SU-DHL-6 (cell line): ENCODE measurements around the gene ZFHX2.

Source experiments
- H2AFZ ChIP-seq: fragments of 200-600 bp; sonication (generic); 2 replicates; pipeline ENCODE4 v1.6.1; 2014; ENCODE audit warnings: low read depth, mild to moderate bottlenecking, moderate library complexity, mixed read lengths, antibody characterized with exemption, low read length; ENCODE audit not compliant: severe bottlenecking
- H3F3A ChIP-seq: fragments of 200-600 bp; shearing (Covaris generic); 2 replicates; pipeline ENCODE4 v1.6.0; 2016; ENCODE audit warnings: antibody characterized with exemption, mild to moderate bottlenecking; ENCODE audit not compliant: insufficient read depth
- H3K27ac ChIP-seq: fragments of 200-600 bp; sonication (generic); 2 replicates; pipeline ENCODE4 v1.5.1; 2016; ENCODE audit warnings: low read depth, mild to moderate bottlenecking, low read length, moderate library complexity, mixed read lengths
- H3K27me3 ChIP-seq: fragments of 200-600 bp; sonication (generic), shearing (Covaris generic); 2 replicates; pipeline ENCODE4 v1.6.0; 2014; ENCODE audit warnings: mild to moderate bottlenecking, low read length
- H3K36me3 ChIP-seq: fragments of 200-600 bp; sonication (generic); 2 replicates; pipeline ENCODE4 v1.6.1; 2014; ENCODE audit warnings: mild to moderate bottlenecking, low read length, mixed read lengths
- H3K4me2 ChIP-seq: fragments of 300-600, 200-600 bp; shearing (Covaris generic), sonication (generic); 2 replicates; pipeline ENCODE4 v1.6.0; 2014; ENCODE audit warnings: low read length, low read depth, mild to moderate bottlenecking; ENCODE audit not compliant: poor library complexity, severe bottlenecking
- H3K4me3 ChIP-seq: fragments of 200-600 bp; sonication (generic); 2 replicates; pipeline ENCODE4 v1.5.1; 2014; ENCODE audit warnings: antibody characterized with exemption, low read length, mild to moderate bottlenecking, mixed read lengths; ENCODE audit not compliant: insufficient read depth, poor library complexity, severe bottlenecking
- H3K79me2 ChIP-seq: fragments of 200-600 bp; sonication (generic); 2 replicates; pipeline ENCODE4 v1.6.1; 2014; ENCODE audit warnings: mild to moderate bottlenecking, low read length, moderate library complexity; ENCODE audit not compliant: insufficient read depth
- H3K9ac ChIP-seq: fragments of 200-600 bp; sonication (generic); 2 replicates; pipeline ENCODE4 v1.7.0; 2014; ENCODE audit warnings: mild to moderate bottlenecking, low read length
- H3K9me2 ChIP-seq: fragments of 200-600 bp; sonication (generic); replicated peaks from 2 replicates; pipeline ENCODE4 v1.6.1; 2014; ENCODE audit warnings: low read length; ENCODE audit not compliant: insufficient read depth
- H3K9me3 ChIP-seq: fragments of 200-600 bp; sonication (generic); 2 replicates; pipeline ENCODE4 v1.6.1; 2014; ENCODE audit warnings: low read length, mixed read lengths; ENCODE audit not compliant: insufficient read depth
- H4K20me1 ChIP-seq: fragments of 200-600 bp; sonication (generic); 2 replicates; pipeline ENCODE4 v1.6.1; 2014; ENCODE audit warnings: low read depth, mild to moderate bottlenecking, antibody characterized with exemption, low read length, moderate library complexity, mixed read lengths
- CTCF ChIP-seq: fragments of 200-600 bp; sonication (generic); IDR thresholded peaks from one replicate; pipeline ENCODE4 v1.5.1; 2017; ENCODE audit warnings: antibody characterized with exemption, mild to moderate bottlenecking, low read length, moderate library complexity; ENCODE audit not compliant: insufficient read depth, poor library complexity, severe bottlenecking
- EZH2phosphoT487 ChIP-seq: fragments of 200-600 bp; sonication (generic), shearing (Covaris generic); conservative IDR thresholded peaks from 2 replicates; pipeline ENCODE4 v1.6.1; 2018; ENCODE audit warnings: mild to moderate bottlenecking, antibody characterized with exemption, low read length, moderate library complexity, mixed read lengths

Gene ZFHX2

GRCh38 chr14:23520899-23521533 is 30.5 kb downstream of the ZFHX2 start:
- no peaks in the 10 kb centered on the region for H3K9me3 ChIP-seq

GRCh38 chr14:23518709-23519108 is 32.9 kb downstream of the ZFHX2 start:
- no peaks in the 10 kb centered on the region for H3K36me3 ChIP-seq
- no peaks in the 10 kb centered on the region for H3K9me3 ChIP-seq
- no peaks in the 10 kb centered on the region for H3K27me3 ChIP-seq
- TF ChIP-seq EZH2phosphoT487 (no peak), CTCF (no peak)
- no peak overlapping the region for H3K4me3 ChIP-seq
- no peaks in the 10 kb centered on the region for H3K79me2 ChIP-seq
- no peak overlapping the region for H3K4me2 ChIP-seq
- no peaks in the 10 kb centered on the region for H4K20me1 ChIP-seq
- no peak overlapping the region for H2AFZ ChIP-seq
- H3K9me2 ChIP-seq = no peaks in the 10 kb centered on the region
- no peak overlapping the region for H3K27ac ChIP-seq
- H3K9ac ChIP-seq = no peak overlapping the region
- no peaks in the 10 kb centered on the region for H3F3A ChIP-seq

More at GRCh38 chr14:23520899-23521533, 30.5 kb downstream of the ZFHX2 start:
- Histone ChIP-seq H3K27me3 (no peaks in the 10 kb centered on the region), H2AFZ (no peak overlapping the region), H3K9ac (no peak overlapping the region), H3K9me2 (no peaks in the 10 kb centered on the region), H3K4me2 (no peak overlapping the region), H3K27ac (no peak overlapping the region), H4K20me1 (no peaks in the 10 kb centered on the region), H3K36me3 (no peaks in the 10 kb centered on the region), H3K4me3 (no peak overlapping the region), H3K79me2 (no peaks in the 10 kb centered on the region), H3F3A (no peaks in the 10 kb centered on the region)
- no peak for TF ChIP-seq CTCF
- TF ChIP-seq EZH2phosphoT487 = no peak

- Histone ChIP-seq H3K4me3 (no peak overlapping the region), H3K9me3 (no peaks in the 10 kb centered on the region), H3K4me2 (no peak overlapping the region), H3K9ac (no peak overlapping the region), H3K9me2 (no peaks in the 10 kb centered on the region), H2AFZ (no peak overlapping the region), H3K79me2 (no peaks in the 10 kb centered on the region), H4K20me1 (no peaks in the 10 kb centered on the region), H3K36me3 (no peaks in the 10 kb centered on the region), H3F3A (no peaks in the 10 kb centered on the region), H3K27me3 (no peaks in the 10 kb centered on the region), H3K27ac (no peak overlapping the region)
- TF ChIP-seq EZH2phosphoT487 (no peak), CTCF (no peak)
Measured at GRCh38 chr14:23517650-23518326, 33.8 kb downstream of the ZFHX2 start.
